K562 (cell line): ENCODE results near the gene ICAM1. TPM values are rescaled to one million over a fixed set of nuclear protein-coding genes. Genes with fewer than 3 reads are reported as not detected.

Source experiments
- CCNT2 ChIP-seq: IDR thresholded peaks from 2 replicates; pipeline ENCODE4 v1.6.1; 2011; ENCODE audit warnings: borderline replicate concordance, low read depth, mild to moderate bottlenecking, moderate library complexity, mixed read lengths, low read length; ENCODE audit not compliant: insufficient read length; ENCODE audit errors: extremely low read depth
- CEBPG ChIP-seq, 3 experiments: fragments of 200-800 bp in 1 of 3; sonication (Bioruptor generic) in 1 of 3; sonication (generic) in 1 of 3; formaldehyde crosslinking in 1 of 3; IDR thresholded peaks in 2 of 3; conservative IDR thresholded peaks in 1 of 3; 2 replicates each; pipeline versions ENCODE4 v1.6.1 to v1.8.0; 2016 to 2022; ENCODE audit warnings: missing compliant biosample characterization in 2 of 3, missing genetic modification characterization in 2 of 3, mild to moderate bottlenecking in 1 of 3, missing genetic modification reagents in 1 of 3
- CTCFL ChIP-seq: IDR thresholded peaks from 2 replicates; pipeline ENCODE4 v1.6.1; 2011; ENCODE audit warnings: borderline replicate concordance, low read depth, mild to moderate bottlenecking, moderate library complexity, low read length; ENCODE audit not compliant: insufficient read depth, poor library complexity, severe bottlenecking
- ETS2 ChIP-seq: IDR thresholded peaks from 2 replicates; pipeline ENCODE4 v1.6.1; 2016; ENCODE audit warnings: borderline replicate concordance, missing genetic modification characterization, mild to moderate bottlenecking, moderate library complexity, missing compliant biosample characterization; ENCODE audit not compliant: poor library complexity, severe bottlenecking
- GTF3C2 ChIP-seq: IDR thresholded peaks from 3 replicates; pipeline ENCODE4 v1.6.1; 2011; ENCODE audit warnings: borderline replicate concordance, mild to moderate bottlenecking, moderate library complexity; ENCODE audit not compliant: insufficient read length; ENCODE audit errors: extremely low read depth
- HCFC1 ChIP-seq: IDR thresholded peaks from 2 replicates; pipeline ENCODE4 v1.6.1; 2012; ENCODE audit warnings: low read depth, low read length, improper control_type of control experiment
- HINFP ChIP-seq: fragments of 450-650 bp; conservative IDR thresholded peaks from 2 replicates; pipeline ENCODE4 v1.6.1; 2016; ENCODE audit warnings: missing genetic modification characterization, low read depth, mild to moderate bottlenecking, control low read depth, missing compliant biosample characterization
- HSF4 ChIP-seq: fragments of 250-450 bp; sonication (Bioruptor Pico); IDR thresholded peaks from 2 replicates; pipeline ENCODE4 v2.1.2; 2022; ENCODE audit warnings: mild to moderate bottlenecking, moderate library complexity, borderline replicate concordance
- MAZ ChIP-seq, 2 experiments: fragments of 450-650 bp in 1 of 2; sonication (generic) in 1 of 2; formaldehyde crosslinking; IDR thresholded peaks in 1 of 2; conservative IDR thresholded peaks in 1 of 2; 2 replicates each; pipeline versions ENCODE4 v1.4.0 to v1.5.0; 2020; ENCODE audit warnings: mild to moderate bottlenecking in 1 of 2, missing genetic modification reagents in 1 of 2
- NCOA1 ChIP-seq: fragments of 450-650 bp; IDR thresholded peaks from 2 replicates; pipeline ENCODE4 v1.6.1; 2016; ENCODE audit warnings: low read depth
- NCOA2 ChIP-seq, 2 experiments: fragments of 450-650 bp; IDR thresholded peaks; 2 replicates each; pipeline ENCODE4 v1.6.1; 2018; ENCODE audit warnings: mild to moderate bottlenecking in 2 of 2, moderate library complexity in 1 of 2; ENCODE audit not compliant: partially characterized antibody in 2 of 2
- NR2F6 ChIP-seq: fragments of 450-650 bp; formaldehyde crosslinking; IDR thresholded peaks from 2 replicates; pipeline ENCODE4 v1.4.0; 2020; ENCODE audit warnings: mild to moderate bottlenecking
- RBBP5 ChIP-seq: fragments of 200-600 bp; sonication (generic); IDR thresholded peaks from 2 replicates; pipeline ENCODE4 v1.6.1; 2012; ENCODE audit warnings: borderline replicate concordance, mild to moderate bottlenecking, low read length, control low read depth, inconsistent platforms; ENCODE audit not compliant: insufficient read depth, poor library complexity, severe bottlenecking
- SFPQ ChIP-seq: fragments of 200-400 bp; formaldehyde crosslinking; IDR thresholded peaks from 2 replicates; pipeline ENCODE4 v1.6.1; 2017; ENCODE audit warnings: mild to moderate bottlenecking, low read depth, low read length, moderate library complexity
- polyA plus RNA-seq, 8 experiments: library from polyadenylated mRNA; depleted of rRNA in 4 of 8; stranded (reverse) in 5 of 8; unstranded in 3 of 8; fragments of >200 nt; fragmentation: Nextera tagmentation in 2 of 8; fragmentation: Illumina TruSeq in 1 of 8; extraction: Ambion mirVana in 2 of 8; extraction: Trizol in 1 of 8; gene quantifications; 2 replicates each; pipeline versions ENCODE4 v1.2.1 to v1.2.3, GENCODE V29; 2011 to 2014; ENCODE audit warnings: inconsistent platforms in 1 of 8, missing spikeins in 1 of 8
- total RNA-seq, 7 experiments: library from RNA; depleted of rRNA in 6 of 7; stranded (reverse); fragments of >200 nt in 6 of 7; fragmentation: Illumina TruSeq in 2 of 7; extraction: Trizol in 2 of 7; gene quantifications; 2 replicates each; pipeline versions ENCODE4 v1.2.1 to v1.2.3, GENCODE V29; 2011 to 2021; ENCODE audit warnings: low replicate concordance in 1 of 7

Gene ICAM1
- total and polyA plus RNA-seq, 9 of the 15 experiments (the other 6 are each of a cell fraction or from before 2014, with no cell fraction given) = 2.3 to 24.4 (median 13.4) TPM

GRCh38 chr19:10299545-10300458 is 28.9 kb downstream of the ICAM1 start (continued):
- TF ChIP-seq RBBP5 = peak; percentile 83
- no peak for TF ChIP-seq CEBPG (CRISPR knock-in tag; IDR thresholded peaks at IDR 0.05)
- TF ChIP-seq CEBPG (tag; conservative IDR thresholded peaks at IDR 0.05 in 1 of 2, IDR thresholded peaks at IDR 0.05 in 1 of 2) = no peak
- no peak for TF ChIP-seq HINFP
- TF ChIP-seq SFPQ = no peak
- no peak for TF ChIP-seq CTCFL
- no peak for TF ChIP-seq NCOA2 (IDR thresholded peaks at IDR 0.05; ENCODE audit: partially characterized antibody in 2 of 2)
- no peak for TF ChIP-seq GTF3C2
- no peak for TF ChIP-seq ETS2 (tag)
- TF ChIP-seq HCFC1 = no peak
- TF ChIP-seq NR2F6 (CRISPR knock-in tag) = no peak
- peak; percentile 73 for TF ChIP-seq NCOA1
- TF ChIP-seq MAZ (CRISPR knock-in tag; conservative IDR thresholded peaks at IDR 0.05 in 1 of 2, IDR thresholded peaks at IDR 0.05 in 1 of 2) = peak; percentile 98 to 100
- TF ChIP-seq CCNT2 = peak; percentile 88
- no peak; the same call in 1 of the 2 replicates for TF ChIP-seq HSF4 (CRISPR knock-in tag)
